Activated effector memory CD4-positive, alpha-beta T cell treated with Interleukin-2 at 50 U/mL for 16 hours (primary cell): ENCODE results near the gene CNN1.
"Not testable (repeated sequence)": the region's sequence is repeated elsewhere in the genome, so short reads cannot be mapped to it uniquely, and the experiment has no call there.

ENCODE experiments used
- DNase-seq: peaks from one replicate; pipeline ENCODE4 v3.0.0-alpha.2; 2020

CNN1 gene

DNA sequence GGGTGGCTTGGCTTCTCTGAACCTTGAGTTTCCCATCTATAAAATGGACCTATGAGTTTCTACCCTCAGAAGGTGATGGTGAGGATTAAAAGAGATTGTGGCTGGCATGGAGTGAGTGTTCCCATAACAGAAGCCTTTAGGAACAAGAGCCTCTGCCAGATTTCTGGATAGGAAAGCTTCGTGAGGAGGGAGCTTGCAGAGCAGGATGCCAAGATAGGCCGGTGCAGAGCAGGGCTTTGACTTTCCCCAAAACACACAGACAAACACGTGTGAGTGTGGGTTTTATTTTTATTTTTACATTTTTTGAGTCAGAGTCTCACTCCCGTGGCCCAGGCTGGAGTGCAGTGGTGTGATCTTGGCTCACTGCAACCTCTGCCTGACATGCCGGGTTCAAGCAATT, 3.7 kb upstream of the CNN1 start:
- no peak for DNase-seq

DNA sequence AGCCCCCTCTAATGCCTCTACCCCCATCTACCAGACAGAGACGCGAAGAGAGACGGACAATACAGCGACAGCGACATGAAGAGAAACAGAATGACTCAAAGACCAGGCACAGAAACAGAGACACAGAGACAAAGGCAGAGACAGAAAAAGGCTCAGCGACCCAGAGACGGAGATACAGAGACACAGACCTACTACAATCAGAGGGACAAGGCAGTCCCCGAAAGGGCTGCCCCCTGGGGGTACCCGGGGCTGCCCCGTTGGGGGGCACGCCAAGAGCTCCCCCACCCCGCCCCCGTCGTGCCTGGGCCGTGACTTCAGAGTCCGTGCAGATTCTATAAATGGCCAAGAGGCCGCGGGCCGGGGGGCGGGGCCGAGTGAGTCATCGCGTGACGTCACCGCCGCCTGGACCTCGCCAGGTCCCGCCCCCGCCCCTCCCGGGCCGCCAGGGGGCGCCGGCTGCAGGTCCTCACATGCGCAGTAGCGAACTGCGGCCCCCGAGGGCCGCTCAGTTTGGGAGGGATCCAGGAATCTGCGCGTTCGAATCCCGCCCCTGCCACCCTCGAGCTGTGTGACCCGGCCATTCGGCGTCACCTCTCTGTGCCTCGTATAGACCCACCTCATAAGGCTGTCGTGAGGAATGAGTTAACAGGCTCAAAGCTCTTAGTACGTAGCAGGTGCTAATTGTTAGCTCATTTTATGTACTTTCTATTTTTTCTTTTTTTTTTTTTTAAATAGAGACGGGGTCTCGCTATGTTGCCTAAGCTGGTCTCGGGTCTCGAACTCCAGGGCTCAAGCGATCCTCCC, 2.7 kb upstream of the CNN1 start:
- peak; percentile 71 for DNase-seq

DNA sequence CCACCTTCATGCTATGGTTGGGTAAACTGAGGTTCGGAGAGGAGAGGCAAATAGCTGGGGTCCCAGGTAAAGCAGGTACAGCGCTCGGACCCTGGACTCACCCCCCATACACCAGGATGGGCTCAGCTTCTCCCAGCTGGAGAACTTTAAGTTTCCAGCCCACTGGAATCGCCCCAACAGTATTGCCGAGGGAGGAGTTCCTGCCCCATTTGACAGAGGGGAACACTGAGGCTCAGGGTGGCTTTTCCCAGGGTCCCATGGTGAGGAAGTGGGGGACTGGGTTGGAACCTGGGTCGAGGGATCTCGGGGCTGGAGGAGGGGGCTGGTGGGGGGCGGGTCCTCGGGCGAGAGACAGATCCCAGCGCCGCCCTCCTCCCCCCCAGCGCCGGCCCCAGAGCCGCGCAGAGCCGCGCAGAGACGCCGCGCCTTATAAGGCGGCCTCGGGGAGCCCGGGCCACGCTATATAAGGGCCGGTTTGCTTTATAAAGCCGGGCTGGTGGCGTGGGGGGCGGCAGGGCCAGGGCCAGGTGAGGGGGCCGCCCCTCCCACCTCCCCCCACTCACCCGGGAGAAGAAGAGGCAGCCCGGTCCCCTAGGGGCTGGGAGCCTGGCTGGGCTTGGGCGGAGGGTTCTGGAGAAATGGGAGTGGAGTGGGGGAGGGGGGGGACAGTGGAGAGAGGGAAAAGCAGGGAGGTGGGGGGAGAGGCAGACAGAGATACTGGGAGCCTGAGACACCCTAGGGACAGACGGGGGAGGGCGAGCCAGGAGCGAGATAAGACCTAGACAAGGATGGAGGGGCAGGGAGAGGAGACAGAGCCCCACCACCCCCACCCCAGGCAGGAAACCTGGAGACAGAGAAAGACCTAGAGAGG, 1.1 kb downstream of the CNN1 start:
- DNase-seq: no peak

DNA sequence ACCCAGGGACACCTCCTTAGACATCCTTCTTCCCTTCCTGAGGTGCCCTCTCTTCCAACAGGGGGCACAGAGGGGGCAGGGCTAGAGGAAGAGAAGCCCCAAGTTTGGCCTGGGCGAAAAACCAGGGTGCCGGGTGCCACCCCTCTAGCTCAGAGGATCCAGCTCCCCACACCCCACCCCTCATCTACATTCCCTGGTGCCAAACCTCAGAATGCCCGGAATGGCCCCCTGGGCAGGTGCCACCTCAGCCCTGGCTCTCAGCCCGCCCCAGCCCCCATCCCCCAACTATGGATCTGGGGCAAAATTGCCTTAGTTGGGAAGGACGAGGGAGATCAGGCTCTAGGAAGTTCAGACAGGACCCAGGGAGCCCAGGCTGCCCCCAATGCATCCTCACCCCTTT, 2.0 kb downstream of the CNN1 start:
- DNase-seq: no peak

GRCh38 chr19:11541238-11541637, 2.6 kb downstream of the CNN1 start:
- DNase-seq: no peak

DNA sequence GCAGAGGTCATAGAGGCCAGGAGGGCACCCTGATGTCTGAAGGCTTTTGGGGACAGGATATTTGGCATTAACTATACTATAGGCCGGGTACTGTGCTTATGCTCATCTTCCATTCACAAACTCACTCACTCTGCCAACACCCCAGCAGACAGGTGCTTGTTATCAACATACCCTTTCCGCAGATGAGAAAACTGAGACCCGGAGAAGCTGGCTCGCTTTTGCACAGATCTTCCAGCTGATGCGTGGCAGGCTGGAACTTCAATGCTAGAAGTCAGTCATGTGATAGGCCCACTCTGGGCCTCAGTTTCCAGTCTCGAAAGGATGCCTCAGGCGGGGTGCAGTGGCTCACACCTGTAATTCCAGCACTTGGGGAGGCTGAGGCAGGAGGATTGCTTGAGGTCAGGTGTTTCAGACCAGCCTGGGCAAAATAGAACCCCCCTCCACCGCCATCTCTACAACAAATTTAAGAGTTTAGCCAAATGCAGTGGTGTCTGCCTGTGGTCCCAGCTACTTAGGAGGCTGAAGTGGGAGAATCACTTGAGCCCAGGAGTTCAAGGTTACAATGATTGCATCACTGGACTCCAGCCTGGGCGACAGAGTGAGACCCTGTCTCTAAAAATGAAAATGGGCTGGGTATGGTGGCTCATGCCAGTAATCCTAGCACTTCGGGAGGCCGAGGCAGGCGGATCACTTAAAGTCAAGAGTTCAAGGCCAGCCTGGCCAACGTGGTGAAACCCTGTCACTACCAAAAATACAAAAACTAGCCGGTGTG, 9.5 kb downstream of the CNN1 start:
- no peak for DNase-seq

- DNase-seq: no peak
Measured at GRCh38 chr19:11549386-11549953, 10.8 kb downstream of the CNN1 start.

DNA sequence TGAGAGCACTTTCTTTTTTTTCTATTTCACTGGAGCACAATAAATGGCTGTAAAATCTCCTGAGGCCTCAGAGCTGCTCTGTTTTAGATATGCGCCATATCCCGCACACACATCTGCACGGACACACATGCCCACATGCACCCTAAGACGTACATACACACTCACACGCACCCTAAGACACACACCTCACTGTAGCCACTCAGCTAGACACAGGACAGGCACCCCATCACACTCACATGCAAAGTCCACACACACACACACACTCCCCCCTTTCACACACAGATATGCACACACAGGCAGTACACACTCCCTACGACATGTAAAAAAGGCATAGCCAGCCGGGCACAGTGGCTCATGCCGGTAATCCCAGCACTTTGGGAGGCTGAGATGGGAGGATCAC, 11.6 kb downstream of the CNN1 start:
- no peak for DNase-seq

DNA sequence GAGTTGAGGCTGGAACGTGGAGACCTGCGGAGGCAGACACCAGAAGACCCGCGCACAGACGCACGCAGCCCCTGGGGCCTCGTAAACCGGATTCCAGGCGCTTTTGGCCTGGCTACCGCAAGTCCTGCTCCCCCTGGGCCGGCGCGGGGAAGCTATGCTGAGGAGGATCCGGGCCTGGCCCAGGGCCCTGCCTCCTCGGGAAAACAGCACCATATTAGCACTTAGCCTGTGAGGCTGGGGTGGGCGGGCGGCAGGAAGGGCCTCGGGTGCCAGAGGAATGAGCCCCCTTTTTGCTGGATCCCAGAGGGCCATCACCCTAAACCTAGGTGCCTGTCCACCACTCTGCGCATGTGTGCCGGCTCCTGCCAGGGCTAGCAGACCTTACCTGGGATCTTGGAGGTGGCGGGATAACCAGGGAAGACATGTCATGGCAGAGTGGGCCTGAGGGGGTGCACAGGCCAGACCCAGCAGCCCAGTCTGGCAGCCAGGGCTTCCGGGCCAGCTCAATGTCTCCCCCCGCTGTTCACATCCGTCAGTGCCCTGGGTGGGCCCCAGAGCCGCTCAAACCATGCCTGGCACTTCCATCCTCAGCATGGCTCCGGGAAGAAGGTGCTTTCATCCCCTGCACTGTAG, 13.1 kb downstream of the CNN1 start:
- DNase-seq: no peak

- DNase-seq: no peak
Measured at GRCh38 chr19:11552666-11553372, 14.2 kb downstream of the CNN1 start.

GRCh38 chr19:11554160-11554559, 15.5 kb downstream of the CNN1 start:
- DNase-seq: no peak

DNA sequence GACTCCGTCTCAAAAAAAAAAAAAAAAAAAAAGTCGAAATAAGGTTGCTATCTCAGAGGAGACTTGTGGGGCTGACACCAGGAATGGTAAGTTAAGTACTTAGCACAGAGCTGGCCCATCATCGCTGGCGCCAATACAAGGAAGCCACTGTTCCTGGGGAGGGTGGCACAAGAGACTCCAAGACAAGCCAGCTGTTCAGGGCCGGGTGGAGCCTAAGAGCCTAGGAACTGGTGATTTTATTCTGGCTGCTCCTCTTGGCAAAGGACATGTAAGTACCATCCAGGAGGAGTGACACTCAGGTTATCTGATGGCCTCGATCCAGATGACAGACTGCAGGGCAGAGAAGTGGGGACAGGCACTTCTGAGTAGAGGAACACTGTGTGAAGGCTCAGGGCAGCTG, 16.6 kb downstream of the CNN1 start:
- no peak for DNase-seq

DNA sequence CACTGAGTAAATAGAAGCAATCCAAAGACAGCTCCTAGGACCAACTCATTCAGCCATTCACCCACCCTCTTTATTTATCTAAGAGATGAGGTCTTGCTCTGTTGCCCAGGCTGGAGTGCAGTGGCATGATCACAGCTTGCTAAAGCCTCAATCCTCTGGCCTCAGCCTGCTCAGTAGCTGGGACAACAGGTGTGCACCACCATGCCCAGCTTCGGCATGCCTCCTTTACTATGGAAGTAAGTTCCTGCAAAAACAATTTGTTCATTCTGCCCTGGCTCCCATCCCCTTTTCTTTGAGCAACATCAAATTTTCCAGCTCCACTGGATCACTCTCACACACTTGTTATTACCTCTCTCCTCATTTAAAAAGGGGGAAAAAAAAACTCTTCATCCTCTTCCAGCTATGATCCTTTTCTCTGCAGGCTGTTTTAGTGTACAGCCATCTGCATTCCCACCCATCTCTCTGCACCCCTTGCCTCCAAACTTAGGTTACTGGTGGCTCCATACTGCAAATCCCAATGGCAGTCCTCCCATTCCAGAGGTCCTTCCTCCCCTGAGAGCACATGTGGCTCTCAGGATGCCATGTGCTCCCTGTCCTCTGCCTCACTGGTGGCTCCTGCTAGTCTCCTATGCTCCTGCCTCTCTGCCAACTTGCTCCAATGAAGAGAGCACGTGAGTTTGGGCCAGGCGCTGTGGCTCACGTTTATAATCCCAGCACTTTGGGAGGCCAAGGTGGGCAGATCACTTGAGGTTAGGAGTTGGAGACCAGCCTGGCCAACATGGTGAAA, 18.2 kb downstream of the CNN1 start:
- DNase-seq: no peak

DNA sequence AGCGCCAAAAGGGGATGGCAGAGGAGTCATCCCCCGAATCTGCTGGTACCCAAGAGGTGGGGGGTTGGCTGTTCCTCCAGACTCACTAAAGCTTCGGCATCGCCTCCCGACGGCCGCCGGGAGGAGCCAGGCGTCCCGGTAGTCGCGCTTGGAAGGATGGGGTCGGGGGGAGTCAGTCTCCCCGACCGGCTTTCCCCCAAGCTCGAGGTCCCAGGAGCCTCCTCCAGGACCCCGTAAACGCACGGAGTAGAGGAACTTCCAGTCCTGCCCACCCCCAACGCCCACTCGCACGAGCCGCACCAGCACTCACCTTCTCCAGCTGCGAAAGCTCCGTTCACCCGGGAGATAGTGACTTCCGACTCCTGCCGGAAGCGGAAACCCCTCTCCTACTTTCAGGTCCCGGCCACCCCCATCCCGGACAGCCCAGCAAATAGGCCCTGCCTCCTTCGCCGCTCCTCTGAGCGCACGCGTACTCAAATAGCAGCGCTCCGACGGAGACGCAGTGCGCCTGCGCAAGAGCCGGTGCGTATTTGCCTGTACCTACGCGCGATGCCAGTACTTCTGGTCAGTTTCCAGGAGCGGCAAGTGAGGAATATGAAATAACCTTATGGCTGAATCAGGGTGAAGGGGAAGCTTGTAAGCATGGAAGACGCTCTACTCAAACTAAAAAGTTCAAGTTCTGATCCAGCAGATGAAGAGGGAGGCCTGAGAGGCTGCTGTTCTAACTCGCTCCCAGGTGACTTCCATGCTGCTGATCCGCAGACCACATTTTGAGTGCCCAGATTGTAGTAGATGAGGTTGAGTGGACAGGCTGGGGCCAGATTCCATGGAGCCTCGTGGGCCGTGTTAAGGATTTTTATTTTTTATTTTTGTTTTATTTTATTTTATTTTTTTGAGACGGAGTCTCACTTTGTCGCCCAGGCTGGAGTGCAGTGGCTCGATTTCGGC, 20.5 kb downstream of the CNN1 start, which contains the start of gene ELOF1:
Gene ELOF1, minus strand, starts transcription at position 350 of the 948 bp plus-strand sequence. CDS start 4,883 bp downstream, outside the sequence.
- DNase-seq: peak; percentile 92

DNA sequence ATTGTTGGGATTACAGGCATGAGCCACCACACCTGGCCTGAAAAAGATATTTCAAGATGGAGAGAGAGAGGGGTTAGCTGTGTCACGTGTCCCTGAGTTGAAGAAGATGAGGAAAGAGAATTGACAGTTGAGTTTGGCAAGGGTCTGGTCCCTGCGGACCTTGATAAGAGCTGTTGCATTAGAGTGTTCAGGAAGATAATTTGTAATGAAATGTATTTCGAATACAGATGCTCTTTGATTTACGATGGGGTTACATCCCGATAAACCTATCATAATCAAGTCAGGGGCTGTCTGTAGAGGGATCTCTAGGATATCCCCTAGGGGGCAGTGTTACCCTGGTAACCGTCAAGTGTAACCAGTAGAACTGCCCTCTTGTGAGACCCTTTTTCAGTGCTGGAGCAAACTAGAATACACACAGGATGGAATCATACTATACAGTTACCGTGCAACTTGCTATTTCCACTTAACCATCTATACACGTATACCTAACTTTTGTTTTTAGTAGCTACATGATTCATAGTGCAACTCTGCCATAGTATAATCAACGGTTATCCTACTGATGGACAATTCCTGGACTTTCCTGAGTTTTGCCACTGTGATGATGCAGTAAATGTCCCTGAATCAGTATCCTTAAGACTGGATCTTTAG, 21.9 kb downstream of the CNN1 start:
- DNase-seq: no peak

GRCh38 chr19:11563532-11563931, 24.9 kb downstream of the CNN1 start:
- DNase-seq: no peak

DNA sequence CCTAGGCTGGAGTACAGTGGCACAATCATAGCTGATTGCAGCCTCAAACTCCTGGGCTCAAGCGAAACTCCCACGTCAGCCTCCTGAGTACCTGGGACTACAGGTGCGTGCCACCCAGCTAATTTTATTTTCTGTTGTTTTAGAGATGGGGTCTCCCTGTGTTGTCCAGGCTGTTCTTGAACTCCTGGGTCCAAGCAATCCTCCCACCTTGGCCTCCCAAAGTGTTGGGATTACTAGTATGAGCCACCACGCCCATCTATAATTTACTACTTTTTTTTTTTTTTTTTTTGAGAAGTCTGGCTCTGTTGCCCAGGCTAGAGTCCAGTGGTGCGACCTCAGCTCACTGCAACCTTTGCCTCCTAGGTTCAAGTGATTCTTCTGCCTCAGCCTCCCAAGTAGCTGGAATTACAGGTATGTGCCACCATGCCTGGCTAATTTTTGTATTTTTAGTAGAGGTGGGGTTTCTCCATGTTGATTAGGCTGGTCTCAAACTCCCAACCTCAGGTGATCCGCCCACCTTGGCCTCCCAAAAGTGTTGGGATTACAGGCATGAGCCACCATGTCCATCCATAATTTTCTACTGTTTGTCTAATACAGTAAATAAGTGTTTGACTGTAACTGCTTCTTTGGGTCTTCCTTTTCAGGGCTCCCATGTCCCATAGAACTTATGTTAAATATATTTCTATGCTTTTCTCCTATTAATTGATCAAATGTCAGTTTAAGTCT, 25.6 kb downstream of the CNN1 start:
- not testable (repeated sequence) for DNase-seq

GRCh38 chr19:11565649-11565980, 27.0 kb downstream of the CNN1 start:
- not testable (repeated sequence) for DNase-seq

DNA sequence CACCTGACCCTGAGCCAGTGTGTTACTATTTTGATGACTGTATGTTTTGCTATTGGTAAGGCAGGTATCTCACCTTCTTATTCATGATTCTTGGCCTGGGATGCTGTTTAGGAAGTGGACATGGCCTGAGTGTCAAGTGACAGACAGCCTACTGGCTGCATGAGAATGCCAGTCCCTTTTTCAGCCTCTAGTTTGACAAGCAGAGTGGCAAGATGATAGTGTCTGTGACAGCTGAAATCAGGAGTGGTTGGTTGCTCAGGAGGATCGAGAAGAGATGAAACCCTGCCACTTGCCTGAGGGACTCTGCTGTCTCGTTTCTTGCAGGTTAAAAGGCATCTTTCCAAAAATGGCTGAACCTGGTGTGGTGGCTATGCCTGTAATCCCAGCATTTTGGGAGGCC, 27.5 kb downstream of the CNN1 start:
- DNase-seq: no peak
